HG03097 (cell line): ENCODE results near the gene TPRKB.
"Not testable (repeated sequence)": the region's sequence is repeated elsewhere in the genome, so short reads cannot be mapped to it uniquely, and the experiment has no call there.

ENCODE experiments used
- ATAC-seq: cut with Tn5 transposase; IDR thresholded peaks from one replicate; pipeline ENCODE4 v1.9.1; 2021; ENCODE audit not compliant: unreplicated experiment, low FRiP score

TPRKB gene

GRCh38 chr2:73740767-73741166, 3.6 kb upstream of the TPRKB start:
- ATAC-seq: no peak

- no peak for ATAC-seq
Observed at GRCh38 chr2:73739101-73739500, 2.0 kb upstream of the TPRKB start.

- ATAC-seq: no peak
Observed at GRCh38 chr2:73736378-73736777, 767 bp downstream of the TPRKB start.

GRCh38 chr2:73730810-73731209, 6.3 kb downstream of the TPRKB start:
- ATAC-seq: no peak

- no peak for ATAC-seq
Observed at GRCh38 chr2:73728711-73729110, 8.4 kb downstream of the TPRKB start.

- ATAC-seq: no peak
Observed at GRCh38 chr2:73728043-73728442, 9.1 kb downstream of the TPRKB start.

- ATAC-seq: not testable (repeated sequence)
Observed at GRCh38 chr2:73726657-73727056, 10.5 kb downstream of the TPRKB start.

GRCh38 chr2:73718851-73719621, 18.1 kb downstream of the TPRKB start:
- ATAC-seq: no peak

GRCh38 chr2:73718421-73718820, 18.7 kb downstream of the TPRKB start:
- no peak for ATAC-seq

GRCh38 chr2:73717695-73718094, 19.4 kb downstream of the TPRKB start:
- ATAC-seq: not testable (repeated sequence)

GRCh38 chr2:73717251-73717606, 19.9 kb downstream of the TPRKB start:
- ATAC-seq: no peak

- ATAC-seq: no peak
Observed at GRCh38 chr2:73716543-73717250, 20.4 kb downstream of the TPRKB start.

- no peak for ATAC-seq
Observed at GRCh38 chr2:73714091-73714490, 23.1 kb downstream of the TPRKB start.

- no peak for ATAC-seq
Observed at GRCh38 chr2:73708527-73708926, 28.6 kb downstream of the TPRKB start.

GRCh38 chr2:73707636-73708035, 29.5 kb downstream of the TPRKB start:
- ATAC-seq: no peak

- ATAC-seq: no peak
Observed at GRCh38 chr2:73707058-73707457, 30.1 kb downstream of the TPRKB start.

- ATAC-seq: no peak
Observed at GRCh38 chr2:73705091-73705490, 32.1 kb downstream of the TPRKB start.

- ATAC-seq: no peak
Observed at GRCh38 chr2:73704285-73704684, 32.9 kb downstream of the TPRKB start.

- ATAC-seq: no peak
Observed at GRCh38 chr2:73703675-73704074, 33.5 kb downstream of the TPRKB start.

- ATAC-seq: not testable (repeated sequence)
Observed at GRCh38 chr2:73702852-73703493, 34.2 kb downstream of the TPRKB start.

GRCh38 chr2:73701968-73702665, 35.0 kb downstream of the TPRKB start:
- ATAC-seq: no peak
